ENCODE data around the gene MDK.
"Not testable (repeated sequence)": the region's sequence is repeated elsewhere in the genome, so short reads cannot be mapped to it uniquely, and the experiment has no call there.

The MDK gene

DNA sequence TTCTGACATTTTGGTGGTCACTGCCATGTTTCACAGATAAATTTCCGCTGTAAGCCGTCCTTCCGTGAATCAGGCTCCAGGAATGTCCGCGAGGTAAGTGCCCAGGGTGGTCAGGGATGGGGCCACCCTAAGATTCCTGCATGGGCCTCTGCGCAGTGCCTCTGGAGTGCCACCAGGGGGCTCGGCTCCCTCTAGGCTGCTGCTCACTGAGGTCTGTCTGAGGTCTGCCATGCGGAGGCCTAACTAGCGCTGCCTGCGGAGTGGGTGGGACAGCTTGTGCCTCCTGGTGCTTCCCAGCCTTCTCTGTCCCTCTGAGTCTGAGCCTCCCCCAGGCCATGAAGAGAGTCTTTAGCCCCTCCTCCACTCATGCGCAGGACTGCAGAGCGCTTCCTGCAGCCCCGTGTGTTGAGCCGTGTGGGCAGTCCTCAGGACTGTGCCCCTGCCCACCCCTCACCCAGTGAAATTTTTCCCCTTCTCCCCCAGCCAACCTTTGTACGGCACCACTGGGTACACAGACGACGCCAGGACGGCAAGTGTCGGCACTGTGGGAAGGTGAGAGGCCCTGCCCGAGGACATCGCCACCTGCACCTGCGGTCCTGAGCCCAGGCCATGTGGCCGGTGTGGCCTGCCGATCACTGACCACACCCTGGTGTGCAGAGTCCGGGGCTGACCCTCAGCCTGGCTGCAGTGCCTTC lies 11.9 kb upstream of the MDK start:
- DNase-seq, result peak; percentile 21

DNA sequence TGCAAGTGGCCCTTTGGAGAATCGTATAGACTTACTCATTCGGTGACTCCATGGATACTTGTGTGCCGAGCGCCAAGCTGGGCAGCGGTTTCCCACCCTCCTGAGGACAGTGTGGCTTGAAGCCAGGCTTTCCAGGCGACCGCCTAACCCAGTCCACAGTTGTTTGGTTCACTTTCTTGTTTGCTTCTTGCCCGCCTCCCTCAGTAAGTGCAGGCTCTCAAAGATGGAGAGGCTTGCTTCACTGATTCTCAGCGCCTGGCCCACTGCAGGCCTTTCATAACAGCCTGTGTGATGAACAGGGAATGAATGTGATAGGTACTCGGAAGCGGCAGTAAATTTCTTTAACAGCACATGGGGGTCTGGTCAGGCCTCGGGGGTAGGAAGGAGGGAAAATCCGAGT lies 11.2 kb upstream of the MDK start:
- DNase-seq, result no peak

GRCh38 chr11:46371262-46371661 lies 10.2 kb upstream of the MDK start:
- DNase-seq, result not testable (repeated sequence)

GRCh38 chr11:46372086-46372485 lies 9.4 kb upstream of the MDK start:
- DNase-seq, result no peak

- DNase-seq, result not testable (repeated sequence)
These were observed 9.0 kb upstream of the MDK start for GRCh38 chr11:46372501-46372900.

DNA sequence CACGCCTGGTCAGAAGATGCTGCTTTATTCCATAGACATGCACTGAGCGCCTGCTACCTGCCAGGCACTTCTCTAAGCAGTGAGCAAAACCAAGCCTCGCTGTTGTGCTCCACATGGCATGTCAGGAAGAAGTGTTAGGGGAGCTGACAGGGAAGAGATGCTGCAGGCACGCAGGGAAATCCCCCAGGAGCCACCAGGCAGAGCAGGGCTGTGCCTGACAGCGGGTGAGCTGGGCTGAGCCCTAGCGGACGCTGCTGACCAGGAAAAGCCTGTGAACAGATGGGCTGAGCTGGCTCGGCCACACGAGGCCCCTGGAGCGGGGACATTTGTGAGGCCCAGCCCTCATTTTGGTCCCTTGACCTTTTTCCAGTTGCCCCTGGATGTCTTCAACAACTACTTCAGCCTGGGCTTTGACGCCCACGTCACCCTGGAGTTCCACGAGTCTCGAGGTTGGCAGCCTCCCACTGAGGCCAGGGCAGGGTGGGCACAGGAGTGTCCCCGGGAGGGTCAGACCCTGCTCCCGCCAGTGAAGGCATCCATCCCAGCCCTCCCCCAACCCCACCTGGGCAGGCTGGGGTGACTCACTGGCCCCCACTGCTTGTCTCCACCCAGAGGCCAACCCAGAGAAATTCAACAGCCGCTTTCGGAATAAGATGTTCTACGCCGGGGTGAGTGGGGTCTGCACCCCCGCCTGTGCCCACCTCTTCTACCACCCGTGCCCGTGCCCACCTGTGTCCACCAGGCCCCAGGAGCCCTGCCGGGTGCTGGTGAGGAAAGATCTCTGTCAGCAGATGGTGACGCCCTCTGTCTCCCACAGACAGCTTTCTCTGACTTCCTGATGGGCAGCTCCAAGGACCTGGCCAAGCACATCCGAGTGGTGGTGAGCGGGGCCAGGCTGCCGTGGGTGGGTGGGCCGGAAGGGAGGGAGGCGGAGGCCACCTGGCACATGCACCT lies 7.4 kb upstream of the MDK start:
- no peak for DNase-seq

DNA sequence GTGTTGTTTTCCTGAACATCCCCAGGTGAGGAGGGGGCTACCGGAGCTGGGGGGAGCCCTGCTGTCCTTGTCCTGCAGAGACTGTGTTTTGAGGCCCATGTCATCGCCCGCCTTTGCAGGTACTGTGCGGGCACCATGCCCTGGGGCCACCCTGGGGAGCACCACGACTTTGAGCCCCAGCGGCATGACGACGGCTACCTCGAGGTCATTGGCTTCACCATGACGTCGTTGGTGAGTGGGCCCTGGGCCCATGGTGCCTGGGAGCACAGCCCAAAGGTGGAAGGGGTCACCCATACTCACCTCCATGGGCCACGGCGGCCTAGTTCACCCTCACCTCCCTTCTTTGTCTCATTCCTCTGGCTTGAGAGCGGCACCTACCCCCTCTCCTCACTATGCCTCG lies 6.7 kb upstream of the MDK start:
- DNase-seq, result no peak

DNA sequence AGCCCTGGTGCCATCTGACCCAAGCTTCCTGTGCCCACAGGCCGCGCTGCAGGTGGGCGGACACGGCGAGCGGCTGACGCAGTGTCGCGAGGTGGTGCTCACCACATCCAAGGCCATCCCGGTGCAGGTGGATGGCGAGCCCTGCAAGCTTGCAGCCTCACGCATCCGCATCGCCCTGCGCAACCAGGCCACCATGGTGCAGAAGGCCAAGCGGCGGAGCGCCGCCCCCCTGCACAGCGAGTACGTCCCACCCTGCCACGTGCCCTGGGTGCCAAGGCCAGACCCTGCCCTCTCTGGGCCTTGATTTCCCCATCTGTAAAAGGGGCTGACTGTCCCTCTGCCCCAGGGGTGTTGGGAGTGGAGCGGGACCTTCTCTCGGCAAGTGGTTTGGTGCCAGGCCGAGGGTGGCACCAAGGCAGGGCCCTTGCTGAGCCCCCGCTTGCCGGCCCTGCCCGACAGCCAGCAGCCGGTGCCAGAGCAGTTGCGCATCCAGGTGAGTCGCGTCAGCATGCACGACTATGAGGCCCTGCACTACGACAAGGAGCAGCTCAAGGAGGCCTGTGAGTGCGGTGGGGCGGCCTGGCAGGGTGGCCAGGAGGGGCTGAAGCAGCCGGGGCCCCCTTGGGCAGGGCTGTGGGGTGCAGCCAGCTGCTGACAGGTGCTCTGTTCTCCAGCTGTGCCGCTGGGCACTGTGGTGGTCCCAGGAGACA lies 5.9 kb upstream of the MDK start:
- no peak for DNase-seq

- no peak for DNase-seq
These were observed 5.0 kb upstream of the MDK start for GRCh38 chr11:46376258-46377050.

DNA sequence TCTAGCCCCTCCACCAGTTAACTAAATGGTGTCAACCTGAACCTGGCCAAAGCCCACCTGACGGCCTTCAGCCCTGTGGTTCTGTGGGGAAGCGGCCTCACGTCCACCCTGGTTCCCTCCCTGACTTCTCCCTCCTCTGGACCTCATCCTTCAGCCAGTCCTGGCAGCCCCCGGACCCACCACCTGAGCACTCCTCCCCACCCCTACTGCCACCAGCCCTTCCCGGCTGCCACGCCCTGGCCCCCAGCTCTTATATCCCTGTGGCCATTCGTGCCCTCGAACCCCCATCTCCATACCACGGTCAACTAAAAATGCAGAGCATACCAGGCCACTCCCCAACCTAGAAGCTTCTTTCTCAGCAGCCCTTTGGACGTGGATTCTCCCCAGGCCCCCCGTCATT lies 4.2 kb upstream of the MDK start:
- no peak for DNase-seq

- no peak for DNase-seq
These were observed 3.6 kb upstream of the MDK start for GRCh38 chr11:46377831-46378230.

- no peak for DNase-seq
These were observed 3.2 kb upstream of the MDK start for GRCh38 chr11:46378296-46378695.

DNA sequence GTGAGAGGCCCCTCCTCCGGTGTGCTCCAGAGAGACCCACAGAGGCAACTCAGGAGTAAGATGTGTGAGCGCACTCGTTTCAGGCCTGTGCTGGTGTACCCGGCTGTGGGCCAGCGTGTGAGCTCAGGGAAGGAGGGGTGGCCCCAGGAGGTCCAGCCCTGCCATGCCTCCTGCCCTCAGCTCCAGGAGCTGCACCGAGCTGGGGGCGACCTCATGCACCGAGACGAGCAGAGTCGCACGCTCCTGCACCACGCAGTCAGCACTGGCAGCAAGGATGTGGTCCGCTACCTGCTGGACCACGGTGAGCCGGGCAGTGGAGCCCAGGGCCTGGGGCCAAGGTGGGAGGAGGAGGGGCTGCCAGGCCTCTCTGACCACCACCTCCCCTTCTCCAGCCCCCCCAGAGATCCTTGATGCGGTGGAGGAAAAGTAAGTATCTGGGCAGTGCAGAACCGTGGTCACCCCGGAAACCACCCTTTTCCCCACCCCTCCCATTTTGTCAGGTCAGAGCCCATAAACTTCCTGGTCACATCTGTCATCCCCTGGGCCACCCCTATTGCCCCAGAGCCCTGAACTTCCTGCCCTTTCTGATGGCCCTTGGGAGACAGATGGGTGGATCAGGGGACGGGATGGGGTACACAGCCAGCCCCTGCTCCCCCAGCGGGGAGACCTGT lies 2.5 kb upstream of the MDK start:
- no peak for DNase-seq

GRCh38 chr11:46379482-46380293 lies 1.8 kb upstream of the MDK start:
- DNase-seq, result not testable (repeated sequence)

GRCh38 chr11:46380340-46381047 lies 975 bp upstream of the MDK start:
- peak; percentile 27 for DNase-seq

GRCh38 chr11:46381819-46382645 lies 563 bp downstream of the MDK start:
- no peak for DNase-seq

GRCh38 chr11:46382646-46383403 lies 1.4 kb downstream of the MDK start:
- DNase-seq, result no peak

DNA sequence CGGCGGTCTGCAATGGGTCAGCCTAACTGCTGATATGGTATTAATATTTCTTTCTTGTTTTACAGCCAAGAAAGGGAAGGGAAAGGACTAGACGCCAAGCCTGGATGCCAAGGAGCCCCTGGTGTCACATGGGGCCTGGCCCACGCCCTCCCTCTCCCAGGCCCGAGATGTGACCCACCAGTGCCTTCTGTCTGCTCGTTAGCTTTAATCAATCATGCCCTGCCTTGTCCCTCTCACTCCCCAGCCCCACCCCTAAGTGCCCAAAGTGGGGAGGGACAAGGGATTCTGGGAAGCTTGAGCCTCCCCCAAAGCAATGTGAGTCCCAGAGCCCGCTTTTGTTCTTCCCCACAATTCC lies 1.9 kb downstream of the MDK start:
- no peak for DNase-seq

Data from effector CD8-positive, alpha-beta T cell (primary cell).